22Rv1 (cell line): ENCODE results near the gene DUSP1.

ENCODE experiments used
- ZFX ChIP-seq: fragments of 450-650 bp; IDR thresholded peaks from 2 replicates; pipeline ENCODE4 v1.6.1; 2017; ENCODE audit warnings: antibody characterized with exemption, borderline replicate concordance
- TF ChIP-seq, protein P1 (sequence below): fragments of 450-650 bp; IDR thresholded peaks from 2 replicates; pipeline ENCODE4 v1.5.1; 2017; ENCODE audit warnings: mild to moderate bottlenecking

DNA sequence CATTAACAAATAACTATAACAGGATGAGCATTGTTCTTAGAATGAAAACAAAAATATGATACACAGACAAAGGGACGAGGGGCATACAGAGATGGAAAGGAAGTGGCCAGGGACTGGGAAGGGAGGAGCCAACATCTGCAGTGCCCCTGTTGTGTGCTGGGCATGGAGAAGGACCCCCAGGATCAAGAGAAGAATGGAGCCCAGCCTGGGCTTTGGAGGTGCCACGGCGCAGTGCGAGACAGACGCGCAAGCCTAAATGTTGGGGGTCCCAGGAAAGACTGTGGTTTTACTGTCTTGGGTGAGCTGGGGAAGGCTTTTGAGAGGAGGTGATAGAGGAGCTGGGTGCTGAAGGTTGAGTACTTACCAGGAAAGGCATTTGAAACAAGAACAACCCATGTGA, 28.4 kb upstream of the DUSP1 start:
- TF ChIP-seq, protein P1, sequence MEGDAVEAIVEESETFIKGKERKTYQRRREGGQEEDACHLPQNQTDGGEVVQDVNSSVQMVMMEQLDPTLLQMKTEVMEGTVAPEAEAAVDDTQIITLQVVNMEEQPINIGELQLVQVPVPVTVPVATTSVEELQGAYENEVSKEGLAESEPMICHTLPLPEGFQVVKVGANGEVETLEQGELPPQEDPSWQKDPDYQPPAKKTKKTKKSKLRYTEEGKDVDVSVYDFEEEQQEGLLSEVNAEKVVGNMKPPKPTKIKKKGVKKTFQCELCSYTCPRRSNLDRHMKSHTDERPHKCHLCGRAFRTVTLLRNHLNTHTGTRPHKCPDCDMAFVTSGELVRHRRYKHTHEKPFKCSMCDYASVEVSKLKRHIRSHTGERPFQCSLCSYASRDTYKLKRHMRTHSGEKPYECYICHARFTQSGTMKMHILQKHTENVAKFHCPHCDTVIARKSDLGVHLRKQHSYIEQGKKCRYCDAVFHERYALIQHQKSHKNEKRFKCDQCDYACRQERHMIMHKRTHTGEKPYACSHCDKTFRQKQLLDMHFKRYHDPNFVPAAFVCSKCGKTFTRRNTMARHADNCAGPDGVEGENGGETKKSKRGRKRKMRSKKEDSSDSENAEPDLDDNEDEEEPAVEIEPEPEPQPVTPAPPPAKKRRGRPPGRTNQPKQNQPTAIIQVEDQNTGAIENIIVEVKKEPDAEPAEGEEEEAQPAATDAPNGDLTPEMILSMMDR: no peak
- TF ChIP-seq ZFX: no peak
